PFSK-1 (cell line): ENCODE results near the gene GNG7.

Source experiments
- FOXP2 ChIP-seq: optimal IDR thresholded peaks from 2 replicates; pipeline ENCODE3; 2011; ENCODE audit warnings: borderline replicate concordance, control low read depth, inconsistent platforms; ENCODE audit not compliant: insufficient read depth; ENCODE audit errors: extremely low read length, extremely low read depth
- POLR2AphosphoS5 ChIP-seq: IDR thresholded peaks from 2 replicates; pipeline ENCODE4 v1.6.1; 2012; ENCODE audit warnings: low read depth, mild to moderate bottlenecking, control low read depth, low read length, moderate library complexity
- SIN3A ChIP-seq: IDR thresholded peaks from 2 replicates; pipeline ENCODE4 v1.6.1; 2012; ENCODE audit warnings: mild to moderate bottlenecking, low read length, moderate library complexity, borderline replicate concordance; ENCODE audit not compliant: insufficient read depth
- TAF1 ChIP-seq: IDR thresholded peaks from 2 replicates; pipeline ENCODE4 v1.6.1; 2012; ENCODE audit warnings: low read length, control low read depth, borderline replicate concordance; ENCODE audit not compliant: insufficient read depth
- TF ChIP-seq, protein P1 (sequence below), 2 experiments: IDR thresholded peaks; 2 replicates each; pipeline versions ENCODE4 v1.6.1 to v1.8.0; 2011 to 2012; ENCODE audit warnings: low read depth in 2 of 2, low read length in 2 of 2, control low read depth in 1 of 2, inconsistent platforms in 1 of 2, mild to moderate bottlenecking in 1 of 2, moderate library complexity in 1 of 2; ENCODE audit not compliant: insufficient read depth in 1 of 2

GNG7 gene

GRCh38 chr19:2479556-2480194 is 222.8 kb downstream of the GNG7 start:
- TF ChIP-seq POLR2AphosphoS5 (no peak), TAF1 (no peak), FOXP2 (no peak), SIN3A (no peak)
- TF ChIP-seq, protein P1, sequence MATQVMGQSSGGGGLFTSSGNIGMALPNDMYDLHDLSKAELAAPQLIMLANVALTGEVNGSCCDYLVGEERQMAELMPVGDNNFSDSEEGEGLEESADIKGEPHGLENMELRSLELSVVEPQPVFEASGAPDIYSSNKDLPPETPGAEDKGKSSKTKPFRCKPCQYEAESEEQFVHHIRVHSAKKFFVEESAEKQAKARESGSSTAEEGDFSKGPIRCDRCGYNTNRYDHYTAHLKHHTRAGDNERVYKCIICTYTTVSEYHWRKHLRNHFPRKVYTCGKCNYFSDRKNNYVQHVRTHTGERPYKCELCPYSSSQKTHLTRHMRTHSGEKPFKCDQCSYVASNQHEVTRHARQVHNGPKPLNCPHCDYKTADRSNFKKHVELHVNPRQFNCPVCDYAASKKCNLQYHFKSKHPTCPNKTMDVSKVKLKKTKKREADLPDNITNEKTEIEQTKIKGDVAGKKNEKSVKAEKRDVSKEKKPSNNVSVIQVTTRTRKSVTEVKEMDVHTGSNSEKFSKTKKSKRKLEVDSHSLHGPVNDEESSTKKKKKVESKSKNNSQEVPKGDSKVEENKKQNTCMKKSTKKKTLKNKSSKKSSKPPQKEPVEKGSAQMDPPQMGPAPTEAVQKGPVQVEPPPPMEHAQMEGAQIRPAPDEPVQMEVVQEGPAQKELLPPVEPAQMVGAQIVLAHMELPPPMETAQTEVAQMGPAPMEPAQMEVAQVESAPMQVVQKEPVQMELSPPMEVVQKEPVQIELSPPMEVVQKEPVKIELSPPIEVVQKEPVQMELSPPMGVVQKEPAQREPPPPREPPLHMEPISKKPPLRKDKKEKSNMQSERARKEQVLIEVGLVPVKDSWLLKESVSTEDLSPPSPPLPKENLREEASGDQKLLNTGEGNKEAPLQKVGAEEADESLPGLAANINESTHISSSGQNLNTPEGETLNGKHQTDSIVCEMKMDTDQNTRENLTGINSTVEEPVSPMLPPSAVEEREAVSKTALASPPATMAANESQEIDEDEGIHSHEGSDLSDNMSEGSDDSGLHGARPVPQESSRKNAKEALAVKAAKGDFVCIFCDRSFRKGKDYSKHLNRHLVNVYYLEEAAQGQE (IDR thresholded peaks at IDR 0.05; ENCODE audit: insufficient read depth in 1 of 2, low read depth in 2 of 2, low read length in 2 of 2), result no peak

DNA sequence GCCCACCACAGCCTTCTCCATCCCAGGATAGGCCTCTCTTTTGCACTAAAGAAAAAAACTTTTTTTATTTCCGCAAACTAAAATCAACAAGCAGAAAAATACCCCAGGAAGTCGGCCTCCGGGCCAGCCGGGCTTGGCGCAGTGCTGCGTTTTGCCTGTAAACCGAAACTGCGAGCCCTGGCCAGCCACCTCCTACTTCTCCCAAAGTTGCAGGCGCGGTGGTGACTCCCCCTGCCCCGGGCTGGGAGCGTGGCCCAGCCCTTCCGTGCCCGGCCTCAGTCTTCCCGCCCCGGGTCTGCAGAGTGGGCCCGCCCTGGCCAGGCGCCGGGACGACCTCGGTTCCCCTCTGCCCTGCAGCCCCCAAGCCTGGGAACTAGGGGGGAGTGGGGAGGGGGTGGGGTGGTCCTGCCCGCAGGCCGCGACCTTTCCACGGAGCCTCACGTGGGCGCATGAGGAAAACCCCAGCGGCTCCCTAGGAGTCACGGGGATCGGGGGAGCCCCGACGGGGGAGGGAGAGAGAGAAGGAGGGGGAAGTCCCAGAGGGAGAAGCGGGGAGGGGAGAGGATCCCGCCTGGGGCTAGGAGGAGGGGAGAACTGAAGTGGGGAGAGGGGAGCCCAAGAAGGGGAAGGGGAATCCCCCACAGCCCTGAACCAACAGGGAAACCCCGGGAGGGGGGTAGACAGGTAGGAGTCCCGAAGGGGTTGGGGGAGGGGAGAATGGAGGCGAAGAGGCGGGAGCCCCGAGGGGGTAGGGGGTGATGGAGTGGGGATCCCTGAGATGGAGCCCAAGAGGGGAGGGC is 223.5 kb downstream of the GNG7 start:
- TF ChIP-seq TAF1 (no peak), POLR2AphosphoS5 (no peak)
- TF ChIP-seq, protein P1 (IDR thresholded peaks at IDR 0.05; ENCODE audit: insufficient read depth in 1 of 2, low read depth in 2 of 2, low read length in 2 of 2), result no peak

- no peak for TF ChIP-seq FOXP2
- no peak for TF ChIP-seq POLR2AphosphoS5
Observed at GRCh38 chr19:2478278-2478755, 224.2 kb downstream of the GNG7 start.

DNA sequence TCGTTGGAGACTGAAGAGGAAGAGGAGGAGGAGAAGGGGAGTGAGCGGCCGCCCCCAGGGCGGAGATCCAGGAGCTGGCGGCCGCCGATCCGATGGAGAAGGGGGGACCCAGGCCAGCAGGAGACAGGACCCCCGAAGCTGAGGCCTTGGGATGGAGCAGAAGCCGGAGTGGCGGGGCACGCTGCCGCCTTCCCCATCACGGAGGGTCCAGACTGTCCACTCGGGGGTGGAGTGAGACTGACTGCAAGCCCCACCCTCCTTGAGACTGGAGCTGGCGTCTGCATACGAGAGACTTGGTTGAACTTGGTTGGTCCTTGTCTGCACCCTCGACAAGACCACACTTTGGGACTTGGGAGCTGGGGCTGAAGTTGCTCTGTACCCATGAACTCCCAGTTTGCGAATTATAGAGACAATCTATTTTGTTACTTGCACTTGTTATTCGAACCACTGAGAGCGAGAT is 224.7 kb downstream of the GNG7 start:
- TF ChIP-seq SIN3A, result no peak
- no peak for TF ChIP-seq POLR2AphosphoS5
- no peak for TF ChIP-seq FOXP2
- TF ChIP-seq TAF1, result no peak
- TF ChIP-seq, protein P1 (IDR thresholded peaks at IDR 0.05; ENCODE audit: insufficient read depth in 1 of 2, low read depth in 2 of 2, low read length in 2 of 2), result no peak

- TF ChIP-seq, protein P1 (IDR thresholded peaks at IDR 0.05; ENCODE audit: insufficient read depth in 1 of 2, low read depth in 2 of 2, low read length in 2 of 2), result no peak
- no peak for TF ChIP-seq TAF1
Observed at GRCh38 chr19:2477141-2477710, 225.3 kb downstream of the GNG7 start.
